Measurements from ENCODE around the gene ZNF14. TPM values are rescaled to one million over a fixed set of nuclear protein-coding genes. Genes with fewer than 3 reads are reported as not detected.
"Not testable (repeated sequence)": the region's sequence is repeated elsewhere in the genome, so short reads cannot be mapped to it uniquely, and the experiment has no call there.

The ZNF14 gene
- polyA plus RNA-seq, 1 experiment, result 1.2 TPM

DNA sequence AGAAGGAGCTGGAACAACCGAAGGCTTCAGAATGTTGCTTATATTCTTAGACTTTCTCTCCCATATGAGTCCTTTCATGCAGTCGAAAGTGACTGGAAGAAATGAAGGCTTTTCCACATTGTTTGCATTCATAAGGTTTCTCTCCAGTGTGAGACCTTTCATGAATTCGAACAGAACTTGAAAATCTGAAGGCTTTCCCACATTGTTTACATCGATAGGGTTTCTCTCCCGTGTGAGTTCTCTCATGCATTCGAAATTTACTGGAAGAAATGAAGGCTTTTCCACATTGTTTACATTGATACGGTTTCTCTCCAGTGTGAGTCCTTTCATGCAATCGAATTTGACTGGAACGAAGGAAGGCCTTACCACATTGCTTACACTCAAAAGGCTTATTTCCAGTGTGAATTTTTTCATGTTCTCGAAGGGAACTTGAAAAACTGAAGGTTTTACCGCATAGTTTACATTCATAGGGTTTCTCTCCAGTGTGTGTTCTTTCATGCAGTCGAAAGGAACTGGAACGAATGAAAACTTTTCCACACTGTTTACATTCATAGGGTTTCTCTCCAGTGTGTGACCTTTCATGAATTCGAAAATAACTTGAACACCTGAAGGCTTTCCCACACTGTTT is 21.5 kb downstream of the ZNF14 start:
- no peaks in the 10 kb centered on the region for H3K27me3 ChIP-seq (ENCODE audit: control insufficient read depth, insufficient read depth, low read length)
- CTCF ChIA-PET, result no interaction called here
- H3K4me3 ChIP-seq (ENCODE audit: low read depth, low read length), result no peak overlapping the region
- TF ChIP-seq, protein P1, sequence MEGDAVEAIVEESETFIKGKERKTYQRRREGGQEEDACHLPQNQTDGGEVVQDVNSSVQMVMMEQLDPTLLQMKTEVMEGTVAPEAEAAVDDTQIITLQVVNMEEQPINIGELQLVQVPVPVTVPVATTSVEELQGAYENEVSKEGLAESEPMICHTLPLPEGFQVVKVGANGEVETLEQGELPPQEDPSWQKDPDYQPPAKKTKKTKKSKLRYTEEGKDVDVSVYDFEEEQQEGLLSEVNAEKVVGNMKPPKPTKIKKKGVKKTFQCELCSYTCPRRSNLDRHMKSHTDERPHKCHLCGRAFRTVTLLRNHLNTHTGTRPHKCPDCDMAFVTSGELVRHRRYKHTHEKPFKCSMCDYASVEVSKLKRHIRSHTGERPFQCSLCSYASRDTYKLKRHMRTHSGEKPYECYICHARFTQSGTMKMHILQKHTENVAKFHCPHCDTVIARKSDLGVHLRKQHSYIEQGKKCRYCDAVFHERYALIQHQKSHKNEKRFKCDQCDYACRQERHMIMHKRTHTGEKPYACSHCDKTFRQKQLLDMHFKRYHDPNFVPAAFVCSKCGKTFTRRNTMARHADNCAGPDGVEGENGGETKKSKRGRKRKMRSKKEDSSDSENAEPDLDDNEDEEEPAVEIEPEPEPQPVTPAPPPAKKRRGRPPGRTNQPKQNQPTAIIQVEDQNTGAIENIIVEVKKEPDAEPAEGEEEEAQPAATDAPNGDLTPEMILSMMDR (IDR thresholded peaks at IDR 0.05; ENCODE audit: insufficient read depth, low read depth, low read length), result no peak
- H3K36me3 ChIP-seq (ENCODE audit: control insufficient read depth, insufficient read depth, low read length), result peaks cover 13% of the 10 kb centered on the region
- POLR2A ChIA-PET, result no interaction called here
- DNase-seq (ENCODE audit: low read depth), result no peak

DNA sequence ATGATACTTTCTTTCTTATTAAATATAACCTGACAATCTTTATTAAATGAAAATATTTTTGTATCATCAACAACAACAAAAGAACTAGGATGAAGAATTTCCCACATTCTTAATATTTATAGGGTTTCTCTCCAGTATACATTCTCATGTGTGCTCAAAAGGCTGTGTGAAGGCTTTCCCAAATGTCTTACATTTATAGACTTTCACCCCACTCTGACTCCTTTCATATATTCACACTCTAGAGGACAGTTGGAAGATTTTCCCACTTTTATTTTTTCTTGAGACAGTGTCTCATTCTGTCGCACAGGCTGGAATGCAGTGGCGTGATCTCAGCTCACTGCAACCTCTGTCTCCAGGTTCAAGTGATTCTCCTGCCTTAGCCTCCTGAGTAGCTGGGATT is 22.4 kb downstream of the ZNF14 start:
- H3K4me3 ChIP-seq (ENCODE audit: low read depth, low read length), result no peak overlapping the region
- CTCF ChIA-PET, result no interaction called here
- POLR2A ChIA-PET, result no interaction called here
- DNase-seq (ENCODE audit: low read depth), result no peak
- no peaks in the 10 kb centered on the region for H3K27me3 ChIP-seq (ENCODE audit: control insufficient read depth, insufficient read depth, low read length)
- H3K36me3 ChIP-seq (ENCODE audit: control insufficient read depth, insufficient read depth, low read length), result peaks cover 13% of the 10 kb centered on the region
- TF ChIP-seq, protein P1 (IDR thresholded peaks at IDR 0.05; ENCODE audit: insufficient read depth, low read depth, low read length), result no peak

DNA sequence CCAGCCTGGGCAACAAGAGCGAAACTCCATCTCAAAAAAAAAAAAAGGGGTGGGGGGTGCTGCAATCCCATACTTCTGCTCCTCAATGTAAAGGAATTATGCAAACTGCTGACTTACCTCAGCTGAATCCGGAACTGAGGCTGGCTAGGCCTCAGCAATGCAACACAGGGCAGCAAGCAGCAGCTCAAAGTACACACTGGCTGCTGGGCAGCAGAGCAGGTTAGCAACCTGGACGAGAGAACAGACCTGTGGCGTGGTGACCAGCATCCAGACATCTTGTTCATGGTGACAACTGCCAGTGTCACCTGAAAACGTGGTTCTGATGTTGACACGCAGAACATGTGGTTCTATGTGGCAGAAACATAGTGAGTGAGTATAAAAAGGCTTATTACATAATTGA is 28.1 kb downstream of the ZNF14 start:
- Histone ChIP-seq H3K4me3 (ENCODE audit: low read depth, low read length) (no peak overlapping the region), H3K27me3 (ENCODE audit: control insufficient read depth, insufficient read depth, low read length) (no peaks in the 10 kb centered on the region), H3K36me3 (ENCODE audit: control insufficient read depth, insufficient read depth, low read length) (no peaks in the 10 kb centered on the region; the same call in 1 of the 2 replicates)
- POLR2A ChIA-PET, result no interaction called here
- DNase-seq (ENCODE audit: low read depth), result no peak
- CTCF ChIA-PET, result no interaction called here
- TF ChIP-seq, protein P1 (IDR thresholded peaks at IDR 0.05; ENCODE audit: insufficient read depth, low read depth, low read length), result no peak

DNA sequence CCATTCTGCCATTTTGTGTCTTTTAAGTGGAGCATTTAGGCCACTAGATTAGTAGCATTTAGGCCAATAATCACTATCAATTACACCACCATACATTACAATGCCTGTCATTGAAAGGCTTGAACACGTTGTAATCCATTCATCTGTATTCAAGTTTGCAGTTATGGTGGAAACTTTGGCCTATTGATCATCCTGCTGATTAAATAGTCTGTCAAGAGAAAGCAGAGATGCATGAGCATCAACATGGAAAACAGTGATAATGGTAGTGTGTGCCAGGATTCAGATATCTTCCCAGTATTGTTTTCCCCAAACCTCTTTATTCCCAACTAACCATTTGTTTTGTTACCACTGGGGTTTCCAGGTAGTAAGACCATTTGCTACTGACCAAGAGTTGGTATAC is 32.4 kb downstream of the ZNF14 start:
- H3K36me3 ChIP-seq (ENCODE audit: control insufficient read depth, insufficient read depth, low read length); H3K4me3 ChIP-seq (ENCODE audit: low read depth, low read length); POLR2A ChIA-PET; CTCF ChIA-PET; DNase-seq (ENCODE audit: low read depth); H3K27me3 ChIP-seq (ENCODE audit: control insufficient read depth, insufficient read depth, low read length): not testable (repeated sequence)

DNA sequence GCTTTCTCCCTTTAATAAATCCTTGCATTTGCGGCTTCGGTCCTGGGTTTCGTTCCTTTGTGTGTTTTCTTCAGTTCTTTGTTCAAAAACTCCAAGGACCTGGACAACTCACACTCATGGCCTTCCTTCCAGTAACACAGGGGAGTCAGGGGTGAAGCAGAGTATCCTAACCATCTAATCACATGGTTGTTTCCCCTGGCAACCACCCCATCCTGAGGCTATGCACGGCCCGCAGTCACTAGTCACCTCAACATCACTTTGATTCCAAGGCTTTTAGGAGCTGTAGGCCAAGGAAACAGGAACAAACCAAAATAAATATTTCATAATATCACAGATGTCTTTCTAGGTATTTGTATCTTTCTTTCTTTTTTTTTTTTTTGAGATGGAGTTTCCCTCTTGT is 35.3 kb downstream of the ZNF14 start:
- CTCF ChIA-PET, result no interaction called here
- no peaks in the 10 kb centered on the region for H3K36me3 ChIP-seq (ENCODE audit: control insufficient read depth, insufficient read depth, low read length)
- no peak overlapping the region for H3K4me3 ChIP-seq (ENCODE audit: low read depth, low read length)
- POLR2A ChIA-PET, result no interaction called here
- DNase-seq (ENCODE audit: low read depth), result no peak
- TF ChIP-seq, protein P1 (IDR thresholded peaks at IDR 0.05; ENCODE audit: insufficient read depth, low read depth, low read length), result no peak
- H3K27me3 ChIP-seq (ENCODE audit: control insufficient read depth, insufficient read depth, low read length), result no peaks in the 10 kb centered on the region

DNA sequence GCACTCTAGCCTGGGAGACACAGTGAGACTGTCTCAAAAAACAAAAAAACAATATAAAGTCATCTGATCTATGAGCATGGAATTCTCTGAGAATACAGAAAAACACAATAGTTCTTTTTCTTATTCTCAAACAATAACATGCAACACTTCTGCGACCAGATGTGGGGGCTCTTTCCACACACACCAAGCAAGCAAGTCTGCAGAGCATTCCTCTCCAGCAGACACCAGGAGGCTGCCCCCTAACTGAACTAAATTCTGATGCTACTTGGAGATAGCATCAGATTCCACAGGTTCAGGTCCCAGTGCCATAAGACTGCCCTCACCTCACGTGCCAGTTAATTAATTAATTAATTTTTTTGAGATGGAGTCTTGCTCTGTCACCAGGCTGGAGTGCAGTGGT is 36.5 kb downstream of the ZNF14 start:
- Histone ChIP-seq H3K27me3 (ENCODE audit: control insufficient read depth, insufficient read depth, low read length) (no peaks in the 10 kb centered on the region), H3K4me3 (ENCODE audit: low read depth, low read length) (no peak overlapping the region), H3K36me3 (ENCODE audit: control insufficient read depth, insufficient read depth, low read length) (no peaks in the 10 kb centered on the region)
- DNase-seq (ENCODE audit: low read depth), result no peak
- CTCF ChIA-PET, result no interaction called here
- TF ChIP-seq, protein P1 (IDR thresholded peaks at IDR 0.05; ENCODE audit: insufficient read depth, low read depth, low read length), result no peak
- POLR2A ChIA-PET, result no interaction called here

All from BJ (cell line).